Right atrium auricular region (tissue), 2 donors: Measurements from ENCODE around the gene SLC39A6. TPM values are rescaled to one million over a fixed set of nuclear protein-coding genes. Genes with fewer than 3 reads are reported as not detected.

Source experiments
- DNase-seq: peaks from one replicate; pipeline ENCODE4 v3.0.0-alpha.2; 2019; ENCODE audit warnings: low spot score
- H3K27ac ChIP-seq, 2 donors: fragments of 200-600 bp; sonication (generic); 1 replicate in 1 of 2; 2 replicates in 1 of 2; pipeline ENCODE4 v1.5.1; 2016 to 2019
- H3K27me3 ChIP-seq, 2 donors: fragments of 200-600 bp; sonication (generic); one replicate each; pipeline versions ENCODE4 v1.5.1 to v1.6.0; 2017 to 2019
- H3K36me3 ChIP-seq: fragments of 200-600 bp; sonication (generic); one replicate; pipeline ENCODE4 v1.5.1; 2016
- H3K4me1 ChIP-seq, 2 donors: fragments of 200-600 bp; sonication (generic); one replicate each; pipeline versions ENCODE4 v1.5.1 to v1.6.0; 2017 to 2019
- H3K4me3 ChIP-seq, 2 donors: fragments of 200-600 bp; sonication (generic); 1 replicate in 1 of 2; 2 replicates in 1 of 2; pipeline ENCODE4 v1.5.1; 2017 to 2019; ENCODE audit warnings: mild to moderate bottlenecking in 1 of 2, moderate library complexity in 1 of 2
- H3K9me3 ChIP-seq, 2 donors: fragments of 200-600 bp; sonication (generic); one replicate each; pipeline ENCODE4 v1.5.1; 2019
- CTCF ChIP-seq, 2 donors: fragments of 200-600 bp; sonication (generic); IDR thresholded peaks; one replicate each; pipeline ENCODE4 v1.5.1; 2019; ENCODE audit warnings: antibody characterized with exemption in 2 of 2
- total RNA-seq, 2 donors: library from RNA; depleted of rRNA; stranded (reverse); fragments of >200 nt; gene quantifications; one replicate each; pipeline ENCODE4 v1.1.0, GENCODE V29; 2016

The SLC39A6 gene
- total RNA-seq, 2 donors from 2014 or later, result 15.9 to 20.0 TPM

DNA sequence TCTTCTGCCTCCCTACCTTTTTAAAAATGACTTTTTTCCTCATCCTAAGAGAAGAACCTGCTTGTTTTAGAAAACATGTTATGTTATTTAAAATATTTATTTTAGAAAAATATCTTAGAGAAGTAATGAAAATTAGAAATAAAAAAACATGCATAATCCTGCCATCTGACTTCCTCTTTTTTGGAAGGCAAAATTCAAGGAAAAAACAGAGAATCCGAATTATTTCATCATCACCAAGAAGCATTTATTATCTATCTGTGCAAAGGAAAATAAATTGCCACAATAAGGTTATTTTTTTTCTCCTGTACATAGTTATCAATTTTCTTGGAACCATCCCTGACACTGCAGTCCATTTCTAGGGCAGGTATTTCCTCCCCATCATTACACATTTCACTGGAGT, 14.4 kb downstream of the SLC39A6 start:
- H3K27me3 ChIP-seq, result no peaks in the 10 kb centered on the region
- H3K4me3 ChIP-seq, result no peak overlapping the region
- H3K4me1 ChIP-seq, result no peaks in the 10 kb centered on the region
- no peak overlapping the region for H3K27ac ChIP-seq
- peaks cover 37% of the 10 kb centered on the region for H3K36me3 ChIP-seq
- DNase-seq, result no peak
- H3K9me3 ChIP-seq, result no peaks in the 10 kb centered on the region
- no peak for TF ChIP-seq CTCF (IDR thresholded peaks at IDR 0.05)

- Histone ChIP-seq H3K4me1 (no peaks in the 10 kb centered on the region), H3K4me3 (no peak overlapping the region), H3K27me3 (no peaks in the 10 kb centered on the region), H3K36me3 (peaks cover 37% of the 10 kb centered on the region), H3K9me3 (no peaks in the 10 kb centered on the region), H3K27ac (no peak overlapping the region)
- DNase-seq, result no peak
- no peak for TF ChIP-seq CTCF (IDR thresholded peaks at IDR 0.05)
Observed at GRCh38 chr18:36114251-36114650, 14.9 kb downstream of the SLC39A6 start.

DNA sequence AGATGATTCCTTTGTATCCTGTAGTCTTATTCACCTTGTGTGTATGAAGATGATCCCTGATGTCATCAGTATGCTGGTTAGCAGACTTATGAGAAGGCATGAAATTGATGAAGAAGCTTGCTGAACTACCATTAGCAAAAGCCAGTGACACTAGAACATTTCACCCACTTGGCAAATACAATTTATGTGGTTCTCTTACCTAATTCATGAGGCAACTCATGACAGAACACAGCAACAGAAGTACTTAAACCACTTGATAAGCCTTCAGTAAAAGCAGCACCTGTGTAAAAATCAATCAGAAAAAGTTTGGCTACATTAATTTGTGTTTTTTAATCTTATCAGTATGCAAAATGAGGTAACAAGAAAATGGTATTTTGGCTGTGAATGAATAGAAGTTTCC, 16.8 kb downstream of the SLC39A6 start:
- Histone ChIP-seq H3K27me3 (no peaks in the 10 kb centered on the region), H3K4me3 (no peak overlapping the region), H3K36me3 (peaks cover 37% of the 10 kb centered on the region), H3K9me3 (no peaks in the 10 kb centered on the region), H3K27ac (no peak overlapping the region), H3K4me1 (no peaks in the 10 kb centered on the region)
- DNase-seq, result no peak
- no peak for TF ChIP-seq CTCF (IDR thresholded peaks at IDR 0.05)

DNA sequence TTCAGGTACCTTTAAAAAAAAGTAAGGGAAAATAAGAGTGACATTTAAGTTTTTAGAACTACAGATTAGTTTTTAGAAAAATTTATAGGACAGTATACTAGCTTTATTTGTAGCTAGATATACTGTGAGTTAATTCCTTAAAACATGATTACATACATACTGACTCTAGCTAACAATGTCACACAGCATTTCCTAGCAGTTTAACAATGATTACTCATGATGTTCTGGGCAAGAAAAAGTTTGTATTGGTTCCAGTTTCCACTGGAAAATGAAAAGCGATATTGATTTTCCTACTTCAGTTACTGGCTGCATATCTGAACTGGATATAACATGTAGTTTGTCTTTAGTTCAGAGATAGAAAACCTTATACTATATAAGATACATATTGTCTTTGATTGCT, 19.4 kb downstream of the SLC39A6 start:
- H3K36me3 ChIP-seq, result peaks cover 29% of the 10 kb centered on the region
- no peak for TF ChIP-seq CTCF (IDR thresholded peaks at IDR 0.05)
- no peak overlapping the region for H3K27ac ChIP-seq
- no peak for DNase-seq
- no peak overlapping the region for H3K4me3 ChIP-seq
- H3K27me3 ChIP-seq, result no peaks in the 10 kb centered on the region
- no peaks in the 10 kb centered on the region for H3K4me1 ChIP-seq
- H3K9me3 ChIP-seq, result no peaks in the 10 kb centered on the region

- DNase-seq, result no peak
- no peaks in the 10 kb centered on the region for H3K27me3 ChIP-seq
- H3K36me3 ChIP-seq, result peaks cover 21% of the 10 kb centered on the region
- H3K4me1 ChIP-seq, result no peaks in the 10 kb centered on the region
- no peak overlapping the region for H3K27ac ChIP-seq
- TF ChIP-seq CTCF (IDR thresholded peaks at IDR 0.05), result no peak
- H3K4me3 ChIP-seq, result no peak overlapping the region
- no peaks in the 10 kb centered on the region for H3K9me3 ChIP-seq
Observed at GRCh38 chr18:36108601-36109000, 20.5 kb downstream of the SLC39A6 start.

DNA sequence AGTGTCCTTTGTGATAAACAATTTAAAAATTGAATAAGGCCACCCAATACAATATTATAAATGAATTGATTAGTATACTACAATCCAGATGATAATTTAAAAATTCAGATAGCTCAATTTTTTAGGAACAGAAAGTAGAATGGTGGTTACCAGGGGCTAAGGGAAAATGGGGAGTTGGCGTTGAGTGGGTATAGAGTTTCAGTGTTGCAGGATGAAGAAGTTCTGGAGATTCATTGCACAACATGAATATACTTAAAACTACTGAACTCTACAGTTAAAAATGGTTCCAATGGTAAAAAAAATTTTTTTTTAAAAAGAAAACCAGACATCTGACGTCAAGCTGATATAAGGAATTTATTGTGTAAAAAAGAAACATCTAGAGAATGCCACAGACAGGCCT, 20.9 kb downstream of the SLC39A6 start:
- no peak for DNase-seq
- no peak for TF ChIP-seq CTCF (IDR thresholded peaks at IDR 0.05)
- Histone ChIP-seq H3K27ac (no peak overlapping the region), H3K36me3 (peaks cover 17% of the 10 kb centered on the region), H3K4me3 (no peak overlapping the region), H3K4me1 (no peaks in the 10 kb centered on the region), H3K27me3 (no peaks in the 10 kb centered on the region), H3K9me3 (no peaks in the 10 kb centered on the region)
